Testis (tissue), 2 donors: ENCODE results near the gene SP140L.

Source experiments
- CTCF ChIP-seq, 3 experiments: fragments of 450-650 bp in 2 of 3; fragments of 200-600 bp in 1 of 3; sonication (generic) in 1 of 3; IDR thresholded peaks; one replicate each; pipeline ENCODE4 v1.5.1; 2016 to 2019; ENCODE audit warnings: antibody characterized with exemption in 3 of 3, mild to moderate bottlenecking in 2 of 3, moderate library complexity in 1 of 3
- POLR2A ChIP-seq: fragments of 450-650 bp; IDR thresholded peaks from one replicate; pipeline ENCODE4 v1.6.1; 2017; ENCODE audit warnings: antibody characterized with exemption, mild to moderate bottlenecking, moderate library complexity

- no peak for TF ChIP-seq CTCF (IDR thresholded peaks at IDR 0.05)
- TF ChIP-seq POLR2A, result no peak
Measured at GRCh38 chr2:230346921-230347533, 20.0 kb downstream of the SP140L start.
